BLaER1 (cell line): ENCODE measurements around the gene ALAS2.

ENCODE experiments used
- H3K27ac ChIP-seq: shearing (Covaris generic); formaldehyde crosslinking; 2 replicates; pipeline ENCODE4 v1.8.1; 2022
- H3K27me3 ChIP-seq: shearing (Covaris generic); formaldehyde crosslinking; 2 replicates; pipeline ENCODE4 v1.8.1; 2022
- H3K36me3 ChIP-seq: shearing (Covaris generic); formaldehyde crosslinking; 2 replicates; pipeline ENCODE4 v1.8.1; 2022
- H3K4me1 ChIP-seq: shearing (Covaris generic); formaldehyde crosslinking; 2 replicates; pipeline ENCODE4 v1.8.1; 2022
- H3K4me2 ChIP-seq: shearing (Covaris generic); formaldehyde crosslinking; 2 replicates; pipeline ENCODE4 v1.8.1; 2022
- H3K4me3 ChIP-seq: shearing (Covaris generic); formaldehyde crosslinking; 2 replicates; pipeline ENCODE4 v1.8.1; 2022
- H3K9ac ChIP-seq: shearing (Covaris generic); formaldehyde crosslinking; 2 replicates; pipeline ENCODE4 v1.8.1; 2022
- H3K9me3 ChIP-seq: shearing (Covaris generic); formaldehyde crosslinking; 2 replicates; pipeline ENCODE4 v1.8.1; 2022
- H4K20me1 ChIP-seq: shearing (Covaris generic); formaldehyde crosslinking; 2 replicates; pipeline ENCODE4 v1.8.1; 2022
- Cebpa-rat ChIP-seq: shearing (Covaris generic); IDR thresholded peaks from 2 replicates; pipeline ENCODE4 v1.8.1; 2022

Gene ALAS2

GRCh38 chrX:55039471-55039870 lies 8.7 kb upstream of the ALAS2 start:
- no peak overlapping the region for H3K4me3 ChIP-seq
- no peak overlapping the region for H3K27ac ChIP-seq
- 0 out of 2 replicates have a peak, but pooled peaks cover 5% of the 10 kb centered on the region for H3K27me3 ChIP-seq
- H3K36me3 ChIP-seq, result no peaks in the 10 kb centered on the region
- H3K4me1 ChIP-seq, result no peaks in the 10 kb centered on the region
- no peak overlapping the region for H3K9ac ChIP-seq
- no peak for TF ChIP-seq Cebpa-rat
- H3K4me2 ChIP-seq, result no peak overlapping the region
- H4K20me1 ChIP-seq, result no peaks in the 10 kb centered on the region
- peaks cover 11% of the 10 kb centered on the region; the same call in 1 of the 2 replicates for H3K9me3 ChIP-seq

- Histone ChIP-seq H3K4me1 (no peaks in the 10 kb centered on the region), H4K20me1 (no peaks in the 10 kb centered on the region), H3K4me2 (no peak overlapping the region), H3K36me3 (no peaks in the 10 kb centered on the region), H3K9me3 (peaks cover 5% of the 10 kb centered on the region; the same call in 1 of the 2 replicates), H3K9ac (no peak overlapping the region), H3K4me3 (no peak overlapping the region), H3K27ac (no peak overlapping the region), H3K27me3 (peaks cover 43% of the 10 kb centered on the region)
- no peak for TF ChIP-seq Cebpa-rat
Observed at GRCh38 chrX:55033429-55033828, 2.7 kb upstream of the ALAS2 start.

GRCh38 chrX:55029291-55029690 lies 1.5 kb downstream of the ALAS2 start:
- no peak overlapping the region for H3K4me3 ChIP-seq
- no peaks in the 10 kb centered on the region; the same call in 1 of the 2 replicates for H4K20me1 ChIP-seq
- TF ChIP-seq Cebpa-rat, result no peak
- no peaks in the 10 kb centered on the region for H3K9me3 ChIP-seq
- H3K27ac ChIP-seq, result no peak overlapping the region
- peaks cover 84% of the 10 kb centered on the region for H3K27me3 ChIP-seq
- no peak overlapping the region for H3K9ac ChIP-seq
- no peak overlapping the region for H3K4me2 ChIP-seq
- H3K4me1 ChIP-seq, result no peaks in the 10 kb centered on the region
- no peaks in the 10 kb centered on the region for H3K36me3 ChIP-seq

- Histone ChIP-seq H3K27ac (no peak overlapping the region), H3K9ac (no peak overlapping the region), H3K4me2 (no peak overlapping the region), H3K9me3 (no peaks in the 10 kb centered on the region), H3K36me3 (no peaks in the 10 kb centered on the region), H3K4me3 (no peak overlapping the region), H3K4me1 (no peaks in the 10 kb centered on the region), H4K20me1 (no peaks in the 10 kb centered on the region; the same call in 1 of the 2 replicates), H3K27me3 (peaks cover 91% of the 10 kb centered on the region)
- TF ChIP-seq Cebpa-rat, result no peak
Observed at GRCh38 chrX:55028611-55029010, 2.2 kb downstream of the ALAS2 start.

DNA sequence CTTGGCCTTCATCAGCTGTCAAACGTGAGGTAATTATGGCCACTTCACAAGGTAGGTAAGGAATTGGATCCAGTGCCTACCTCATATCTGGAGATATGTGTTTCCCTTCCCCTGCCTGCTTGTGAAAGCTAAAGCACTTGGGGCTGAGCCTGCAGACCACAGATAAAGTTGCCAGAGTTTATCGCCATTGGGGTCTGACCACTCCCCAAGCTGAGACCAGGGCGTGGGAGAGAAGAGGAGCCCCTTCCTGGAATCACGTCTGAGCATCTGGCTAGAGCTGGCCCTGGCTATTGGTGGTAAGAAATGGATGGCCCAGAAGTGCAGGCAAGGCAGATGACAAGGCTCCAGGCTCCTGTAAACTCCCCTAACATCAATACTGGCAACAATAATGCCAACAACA lies 2.7 kb downstream of the ALAS2 start:
- H3K4me3 ChIP-seq, result no peak overlapping the region
- H3K27ac ChIP-seq, result no peak overlapping the region
- H3K4me2 ChIP-seq, result no peak overlapping the region
- no peaks in the 10 kb centered on the region for H3K36me3 ChIP-seq
- H3K27me3 ChIP-seq, result peaks cover 90% of the 10 kb centered on the region
- H3K4me1 ChIP-seq, result no peaks in the 10 kb centered on the region
- no peaks in the 10 kb centered on the region for H3K9me3 ChIP-seq
- H4K20me1 ChIP-seq, result no peaks in the 10 kb centered on the region; the same call in 1 of the 2 replicates
- TF ChIP-seq Cebpa-rat, result no peak
- no peak overlapping the region for H3K9ac ChIP-seq

DNA sequence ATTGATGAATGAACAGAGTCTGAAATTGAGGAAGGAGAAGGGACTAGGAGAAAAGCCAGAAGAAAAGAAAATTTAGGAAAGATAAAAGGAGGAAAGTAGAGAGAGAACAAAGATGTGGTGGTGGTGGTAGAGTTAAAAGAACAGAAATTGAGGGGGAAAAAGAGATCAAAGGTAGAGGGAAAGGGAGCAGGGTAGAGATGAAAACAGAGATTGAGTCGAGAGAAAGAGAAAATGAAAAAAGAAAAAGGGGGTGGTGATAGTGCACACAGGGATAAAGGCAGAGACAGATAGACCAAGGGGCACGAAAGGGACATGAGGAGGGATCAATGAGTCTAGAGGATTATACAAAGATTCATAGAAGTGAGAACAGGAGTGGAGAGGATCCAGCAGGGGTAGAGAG lies 3.9 kb downstream of the ALAS2 start:
- H3K4me3 ChIP-seq, result no peak overlapping the region
- peaks cover 82% of the 10 kb centered on the region for H3K27me3 ChIP-seq
- no peaks in the 10 kb centered on the region; the same call in 1 of the 2 replicates for H4K20me1 ChIP-seq
- no peak overlapping the region for H3K4me2 ChIP-seq
- no peak overlapping the region for H3K9ac ChIP-seq
- H3K27ac ChIP-seq, result no peak overlapping the region
- H3K36me3 ChIP-seq, result no peaks in the 10 kb centered on the region
- no peak for TF ChIP-seq Cebpa-rat
- no peaks in the 10 kb centered on the region for H3K4me1 ChIP-seq
- H3K9me3 ChIP-seq, result no peaks in the 10 kb centered on the region

- H3K4me1 ChIP-seq, result no peaks in the 10 kb centered on the region
- no peak for TF ChIP-seq Cebpa-rat
- H3K27ac ChIP-seq, result no peak overlapping the region
Observed at GRCh38 chrX:55026143-55026542, 4.6 kb downstream of the ALAS2 start.

DNA sequence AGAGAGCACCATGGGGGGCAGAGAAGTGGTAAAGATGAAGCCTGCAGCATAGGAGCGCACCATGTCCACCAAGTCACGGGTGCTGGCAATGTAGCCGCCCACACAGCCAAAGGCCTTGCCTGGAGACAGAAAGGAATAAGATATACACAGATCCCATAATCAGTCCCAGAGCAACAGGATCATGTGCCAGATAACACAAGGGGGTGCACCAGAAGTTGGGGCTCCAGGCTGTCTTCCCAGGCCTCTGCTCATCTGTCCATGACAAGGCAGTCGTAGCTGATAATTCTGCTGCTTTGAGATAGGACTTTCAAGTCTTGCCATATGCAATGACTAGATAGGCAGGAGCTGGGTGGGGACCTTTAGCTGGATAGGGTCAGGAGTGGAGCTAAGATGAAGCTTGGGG lies 15.9 kb downstream of the ALAS2 start:
- no peaks in the 10 kb centered on the region for H3K4me1 ChIP-seq
- no peak for TF ChIP-seq Cebpa-rat
- no peaks in the 10 kb centered on the region for H3K36me3 ChIP-seq
- H3K27ac ChIP-seq, result no peak overlapping the region
- H3K4me2 ChIP-seq, result no peak overlapping the region
- no peak overlapping the region for H3K4me3 ChIP-seq
- H3K27me3 ChIP-seq, result peaks cover 88% of the 10 kb centered on the region
- peaks cover 6% of the 10 kb centered on the region; the same call in 1 of the 2 replicates for H4K20me1 ChIP-seq
- H3K9ac ChIP-seq, result no peak overlapping the region
- no peaks in the 10 kb centered on the region for H3K9me3 ChIP-seq

More at GRCh38 chrX:55026143-55026542, 4.6 kb downstream of the ALAS2 start:
- no peak overlapping the region for H3K4me2 ChIP-seq
- H3K36me3 ChIP-seq, result no peaks in the 10 kb centered on the region
- H3K9me3 ChIP-seq, result no peaks in the 10 kb centered on the region
- H4K20me1 ChIP-seq, result no peaks in the 10 kb centered on the region; the same call in 1 of the 2 replicates
- H3K4me3 ChIP-seq, result no peak overlapping the region
- peaks cover 80% of the 10 kb centered on the region for H3K27me3 ChIP-seq
- no peak overlapping the region for H3K9ac ChIP-seq

DNA sequence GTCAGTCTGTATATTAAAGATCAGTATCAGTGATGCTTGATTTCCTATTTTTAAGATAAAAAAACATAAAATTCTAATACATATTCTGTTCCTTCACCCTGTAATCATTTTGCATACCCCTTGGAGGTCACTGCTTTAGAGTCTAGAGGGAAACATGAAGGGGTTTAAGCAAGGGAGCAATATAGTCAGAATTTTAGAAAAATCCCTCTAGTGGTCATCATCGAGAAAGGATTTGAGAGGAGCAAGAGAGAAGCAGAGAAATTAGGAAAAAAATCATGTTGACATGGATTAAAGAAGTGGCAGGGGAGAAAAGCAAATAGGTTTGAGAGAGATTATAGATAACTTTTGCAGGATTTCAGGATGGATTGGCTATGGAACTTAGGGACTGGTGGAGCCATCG lies 19.5 kb downstream of the ALAS2 start:
- Histone ChIP-seq H3K36me3 (peaks cover 12% of the 10 kb centered on the region), H3K27ac (no peak overlapping the region), H3K4me3 (no peak overlapping the region), H4K20me1 (peaks cover 6% of the 10 kb centered on the region; the same call in 1 of the 2 replicates), H3K9ac (no peak overlapping the region), H3K27me3 (peaks cover 87% of the 10 kb centered on the region), H3K4me2 (no peak overlapping the region), H3K9me3 (no peaks in the 10 kb centered on the region), H3K4me1 (no peaks in the 10 kb centered on the region)
- no peak for TF ChIP-seq Cebpa-rat

- Histone ChIP-seq H3K27ac (no peak overlapping the region), H3K4me3 (no peak overlapping the region), H3K9me3 (no peaks in the 10 kb centered on the region), H3K27me3 (peaks cover 85% of the 10 kb centered on the region), H3K36me3 (peaks cover 37% of the 10 kb centered on the region), H4K20me1 (peaks cover 6% of the 10 kb centered on the region; the same call in 1 of the 2 replicates), H3K9ac (no peak overlapping the region), H3K4me1 (no peaks in the 10 kb centered on the region), H3K4me2 (no peak overlapping the region)
- TF ChIP-seq Cebpa-rat, result no peak
Observed at GRCh38 chrX:55008571-55009358, 22.0 kb downstream of the ALAS2 start.
